ENCODE results near the gene ATG2A.
A peak's percentile ranks its signal among the peaks of the same experiment; 100 is the strongest.

The ATG2A gene

GRCh38 chr11:64924910-64925284, 7.9 kb upstream of the ATG2A start:
- no peak for DNase-seq (ENCODE audit: low read depth, low spot score)

- peak; percentile 65 for DNase-seq (ENCODE audit: low read depth, low spot score)
These were observed 7.2 kb upstream of the ATG2A start, which contains the start of gene PPP2R5B for GRCh38 chr11:64923944-64924909. TSS of gene PPP2R5B (plus strand) at chr11:64924689. CDS start at chr11:64925735, 1,046 bp downstream.

- DNase-seq (ENCODE audit: low read depth, low spot score) = no peak
These were observed 6.2 kb upstream of the ATG2A start for GRCh38 chr11:64923151-64923661.

GRCh38 chr11:64921384-64921783, 4.4 kb upstream of the ATG2A start:
- no peak for DNase-seq (ENCODE audit: low read depth, low spot score)

GRCh38 chr11:64920124-64920523, 3.1 kb upstream of the ATG2A start:
- DNase-seq (ENCODE audit: low read depth, low spot score) = no peak

GRCh38 chr11:64919627-64920026, 2.6 kb upstream of the ATG2A start:
- DNase-seq (ENCODE audit: low read depth, low spot score) = no peak

GRCh38 chr11:64918017-64918416, 1.0 kb upstream of the ATG2A start:
- no peak for DNase-seq (ENCODE audit: low read depth, low spot score)

- no peak for DNase-seq (ENCODE audit: low read depth, low spot score)
These were observed 620 bp upstream of the ATG2A start for GRCh38 chr11:64917663-64917995.

- no peak for DNase-seq (ENCODE audit: low read depth, low spot score)
These were observed 802 bp downstream of the ATG2A start for GRCh38 chr11:64916040-64916774.

- no peak for DNase-seq (ENCODE audit: low read depth, low spot score)
These were observed 1.6 kb downstream of the ATG2A start for GRCh38 chr11:64915376-64915887.

- DNase-seq (ENCODE audit: low read depth, low spot score) = no peak
These were observed 2.9 kb downstream of the ATG2A start for GRCh38 chr11:64914123-64914522.

- DNase-seq (ENCODE audit: low read depth, low spot score) = no peak
These were observed 3.8 kb downstream of the ATG2A start for GRCh38 chr11:64913171-64913727.

- DNase-seq (ENCODE audit: low read depth, low spot score) = no peak
These were observed 5.3 kb downstream of the ATG2A start for GRCh38 chr11:64911689-64912088.

- no peak for DNase-seq (ENCODE audit: low read depth, low spot score)
These were observed 5.9 kb downstream of the ATG2A start for GRCh38 chr11:64911142-64911541.

- no peak for DNase-seq (ENCODE audit: low read depth, low spot score)
These were observed 6.4 kb downstream of the ATG2A start for GRCh38 chr11:64910451-64911093.

GRCh38 chr11:64909653-64910343, 7.2 kb downstream of the ATG2A start:
- no peak for DNase-seq (ENCODE audit: low read depth, low spot score)

GRCh38 chr11:64908766-64909165, 8.2 kb downstream of the ATG2A start:
- no peak for DNase-seq (ENCODE audit: low read depth, low spot score)

- DNase-seq (ENCODE audit: low read depth, low spot score) = no peak
These were observed 10.7 kb downstream of the ATG2A start for GRCh38 chr11:64906314-64906635.

GRCh38 chr11:64905516-64906313, 11.3 kb downstream of the ATG2A start:
- DNase-seq (ENCODE audit: low read depth, low spot score) = no peak

GRCh38 chr11:64903291-64903833, 13.6 kb downstream of the ATG2A start:
- DNase-seq (ENCODE audit: low read depth, low spot score) = no peak

All from brain pericyte (primary cell).